PC-9 (cell line): ENCODE results near the gene SFT2D2. TPM values are rescaled to one million over a fixed set of nuclear protein-coding genes. Genes with fewer than 3 reads are reported as not detected.

Source experiments
- BruUV-seq: library from RNA; stranded (reverse); fragments of 400-500 nt; replicated peaks from 2 replicates; lab custom pipeline; 2021; lab: Mats Ljungman, UMichigan
- CTCF ChIA-PET: fragments of 300-600 bp; sonication (Branson Sonifier 250); formaldehyde crosslinking; loops from one replicate; lab custom pipeline; 2022; ENCODE audit warnings: antibody characterized with exemption; lab: Charles Lee
- POLR2A ChIA-PET: fragments of 300-600 bp; sonication (Branson Sonifier 250); formaldehyde crosslinking; loops from one replicate; lab custom pipeline; 2022; ENCODE audit warnings: antibody characterized with exemption; ENCODE audit not compliant: unreplicated experiment; lab: Charles Lee
- DNase-seq, 2 experiments: peaks; one replicate each; pipeline versions ENCODE4 v3.0.0 to v3.0.0-alpha.2; 2015 to 2022; ENCODE audit warnings: mixed read lengths in 1 of 2
- H2AFZ ChIP-seq: fragments of 200-600 bp; sonication (generic); 2 replicates; pipeline ENCODE4 v1.8.1; 2017; ENCODE audit warnings: antibody characterized with exemption
- H3F3A ChIP-seq: fragments of 200-600 bp; sonication (generic); 2 replicates; pipeline ENCODE4 v1.8.1; 2017; ENCODE audit warnings: antibody characterized with exemption, mild to moderate bottlenecking, low read depth; ENCODE audit not compliant: insufficient read depth
- H3K27ac ChIP-seq: fragments of 200-600 bp; sonication (generic); 2 replicates; pipeline ENCODE4 v1.6.1; 2016; ENCODE audit warnings: mixed run types
- H3K27me3 ChIP-seq: fragments of 200-600 bp; sonication (generic); 2 replicates; pipeline ENCODE4 v1.6.1; 2016; ENCODE audit warnings: low read depth, mixed run types; ENCODE audit not compliant: insufficient read depth
- H3K36me3 ChIP-seq: fragments of 200-600 bp; sonication (generic); 2 replicates; pipeline ENCODE4 v1.6.1; 2016; ENCODE audit warnings: low read depth, mixed run types
- H3K4me1 ChIP-seq: fragments of 200-600 bp; sonication (generic); replicated peaks from 2 replicates; pipeline ENCODE4 v1.6.1; 2016; ENCODE audit warnings: mixed run types; ENCODE audit not compliant: insufficient read depth
- H3K4me2 ChIP-seq: fragments of 200-600 bp; sonication (generic); 2 replicates; pipeline ENCODE4 v1.6.1; 2017; ENCODE audit warnings: mixed run types
- H3K4me3 ChIP-seq: fragments of 200-600 bp; sonication (generic); 2 replicates; pipeline ENCODE4 v1.6.1; 2016; ENCODE audit warnings: mixed run types
- H3K79me2 ChIP-seq: fragments of 200-600 bp; sonication (generic); 2 replicates; pipeline ENCODE4 v1.6.1; 2017; ENCODE audit warnings: low read depth, mixed run types
- H3K9me2 ChIP-seq: fragments of 200-600 bp; sonication (generic); 2 replicates; pipeline ENCODE4 v1.8.1; 2017; ENCODE audit warnings: mild to moderate bottlenecking; ENCODE audit not compliant: insufficient read depth
- H3K9me3 ChIP-seq: fragments of 200-600 bp; sonication (generic); 2 replicates; pipeline ENCODE4 v1.8.1; 2016; ENCODE audit warnings: low read depth; ENCODE audit not compliant: insufficient read depth
- H4K20me1 ChIP-seq: fragments of 200-600 bp; sonication (generic); 2 replicates; pipeline ENCODE4 v1.8.1; 2017; ENCODE audit not compliant: insufficient read depth
- CTCF ChIP-seq: fragments of 200-600 bp; sonication (generic); conservative IDR thresholded peaks from 2 replicates; pipeline ENCODE4 v1.6.1; 2017; ENCODE audit warnings: mixed run types, antibody characterized with exemption, mild to moderate bottlenecking, moderate library complexity
- EZH2 ChIP-seq: fragments of 200-600 bp; sonication (generic); IDR thresholded peaks from 2 replicates; pipeline ENCODE4 v1.8.0; 2017; ENCODE audit warnings: antibody characterized with exemption, low read depth
- intact Hi-C: fragments of 100-400 bp; cut with micrococcal nuclease; formaldehyde crosslinking; loops from one replicate; pipeline ENCODE4 v1.10.0; 2022; ENCODE audit not compliant: unreplicated experiment
- total RNA-seq: library from RNA; stranded (reverse); gene quantifications from 2 replicates; pipeline ENCODE4 v1.2.3, GENCODE V29; 2021

Gene SFT2D2
- total RNA-seq, 1 experiment from 2014 or later: 66.8 TPM

GRCh38 chr1:168210312-168210711 is 15.5 kb upstream of the SFT2D2 start:
- TF ChIP-seq EZH2 (no peak), CTCF (no peak)
- no peaks in the 10 kb centered on the region for H3K9me2 ChIP-seq
- ChIA-PET POLR2A (no interaction called here), CTCF (no interaction called here)
- no TSS peak for BruUV-seq
- H3F3A ChIP-seq: no peaks in the 10 kb centered on the region
- no peak overlapping the region for H3K4me2 ChIP-seq
- intact Hi-C loops: no loop called here
- no peak for DNase-seq
- no peak overlapping the region for H3K27ac ChIP-seq
- no peaks in the 10 kb centered on the region for H3K9me3 ChIP-seq
- no peak overlapping the region for H3K4me3 ChIP-seq
- no peaks in the 10 kb centered on the region for H3K36me3 ChIP-seq
- H3K79me2 ChIP-seq: no peaks in the 10 kb centered on the region
- no peak overlapping the region for H2AFZ ChIP-seq
- no peaks in the 10 kb centered on the region for H3K27me3 ChIP-seq
- H4K20me1 ChIP-seq: no peaks in the 10 kb centered on the region
- H3K4me1 ChIP-seq: no peaks in the 10 kb centered on the region

DNA sequence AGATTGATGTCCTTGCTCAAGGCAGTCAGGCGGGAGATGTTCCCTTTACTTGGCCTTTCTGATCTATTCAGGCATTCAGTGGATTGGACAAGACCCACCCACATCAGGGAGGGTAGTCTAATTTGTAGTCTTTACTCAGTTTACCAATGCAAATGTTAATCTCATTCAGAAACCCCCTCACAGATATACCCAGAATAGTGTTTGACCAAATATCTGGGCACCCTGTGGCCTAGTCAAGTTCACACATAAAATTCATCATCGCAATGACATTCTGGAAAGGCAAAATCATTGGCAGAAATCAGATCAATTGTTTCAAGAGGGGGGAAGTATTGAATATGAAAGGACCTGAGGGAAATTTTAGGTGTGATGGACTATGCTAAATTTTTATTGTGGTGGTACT is 12.5 kb upstream of the SFT2D2 start:
- ChIA-PET POLR2A (no interaction called here), CTCF (no interaction called here)
- H3K36me3 ChIP-seq: no peaks in the 10 kb centered on the region

DNA sequence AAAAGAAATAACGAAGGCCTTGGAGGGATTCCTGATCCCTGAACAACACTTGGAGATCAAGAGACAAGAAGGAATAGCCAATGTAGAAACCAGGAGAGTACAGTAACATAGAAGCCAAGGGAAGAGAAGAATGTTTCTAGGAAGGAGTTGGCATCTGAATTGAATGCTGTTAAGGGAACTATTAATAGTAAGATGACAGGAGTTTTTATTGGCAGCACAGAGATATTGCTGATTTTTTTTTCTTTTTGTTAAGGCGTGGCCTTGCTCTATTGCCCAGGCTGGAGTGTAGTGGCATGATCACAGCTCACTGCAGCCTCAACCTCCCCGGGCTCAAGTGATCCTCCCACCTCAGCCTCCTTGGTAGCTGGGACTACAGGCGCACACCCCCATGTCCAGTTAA is 9.6 kb upstream of the SFT2D2 start:
- no peak for TF ChIP-seq EZH2
- no peak for TF ChIP-seq CTCF
- ChIA-PET CTCF (no interaction called here), POLR2A (interaction anchor here (0.7 kb wide), 1 partner anchor 84 kb away, joined by 14 read pairs; no protein-coding TSS in a partner anchor)

More for the DNA sequence above, 12.5 kb upstream of the SFT2D2 start:
- Histone ChIP-seq H3K9me2 (no peaks in the 10 kb centered on the region), H3K27ac (no peak overlapping the region), H3K4me3 (no peak overlapping the region), H3K9me3 (no peaks in the 10 kb centered on the region), H2AFZ (no peak overlapping the region), H3K79me2 (no peaks in the 10 kb centered on the region), H4K20me1 (no peaks in the 10 kb centered on the region), H3F3A (no peaks in the 10 kb centered on the region), H3K4me2 (no peak overlapping the region), H3K27me3 (no peaks in the 10 kb centered on the region), H3K4me1 (no peaks in the 10 kb centered on the region)
- DNase-seq: no peak
- no TSS peak for BruUV-seq
- TF ChIP-seq EZH2 (no peak), CTCF (no peak)
- intact Hi-C loops: no loop called here

More for the DNA sequence above, 9.6 kb upstream of the SFT2D2 start:
- Histone ChIP-seq H3K27me3 (no peaks in the 10 kb centered on the region), H3K27ac (no peak overlapping the region), H3K4me3 (no peak overlapping the region), H3K4me2 (no peak overlapping the region), H4K20me1 (no peaks in the 10 kb centered on the region), H3K9me2 (no peaks in the 10 kb centered on the region), H3K4me1 (no peaks in the 10 kb centered on the region), H3K79me2 (no peaks in the 10 kb centered on the region), H3K9me3 (no peaks in the 10 kb centered on the region), H2AFZ (no peak overlapping the region), H3K36me3 (no peaks in the 10 kb centered on the region), H3F3A (no peaks in the 10 kb centered on the region)
- intact Hi-C loops: no loop called here
- no TSS peak for BruUV-seq
- no peak for DNase-seq
